ENCODE results near the gene NOB1.

NOB1 gene

GRCh38 chr16:69727916-69728270 is 26.8 kb downstream of the NOB1 start:
- DNase-seq, result no peak
- Histone ChIP-seq H3K27ac (peak overlapping the region; percentile 87), H3K27me3 (replicated peaks) (no peaks in the 10 kb centered on the region), H3K4me3 (ENCODE audit: low read depth, low read length) (no peak overlapping the region), H3K36me3 (replicated peaks) (no peaks in the 10 kb centered on the region)
- TF ChIP-seq, protein P1, sequence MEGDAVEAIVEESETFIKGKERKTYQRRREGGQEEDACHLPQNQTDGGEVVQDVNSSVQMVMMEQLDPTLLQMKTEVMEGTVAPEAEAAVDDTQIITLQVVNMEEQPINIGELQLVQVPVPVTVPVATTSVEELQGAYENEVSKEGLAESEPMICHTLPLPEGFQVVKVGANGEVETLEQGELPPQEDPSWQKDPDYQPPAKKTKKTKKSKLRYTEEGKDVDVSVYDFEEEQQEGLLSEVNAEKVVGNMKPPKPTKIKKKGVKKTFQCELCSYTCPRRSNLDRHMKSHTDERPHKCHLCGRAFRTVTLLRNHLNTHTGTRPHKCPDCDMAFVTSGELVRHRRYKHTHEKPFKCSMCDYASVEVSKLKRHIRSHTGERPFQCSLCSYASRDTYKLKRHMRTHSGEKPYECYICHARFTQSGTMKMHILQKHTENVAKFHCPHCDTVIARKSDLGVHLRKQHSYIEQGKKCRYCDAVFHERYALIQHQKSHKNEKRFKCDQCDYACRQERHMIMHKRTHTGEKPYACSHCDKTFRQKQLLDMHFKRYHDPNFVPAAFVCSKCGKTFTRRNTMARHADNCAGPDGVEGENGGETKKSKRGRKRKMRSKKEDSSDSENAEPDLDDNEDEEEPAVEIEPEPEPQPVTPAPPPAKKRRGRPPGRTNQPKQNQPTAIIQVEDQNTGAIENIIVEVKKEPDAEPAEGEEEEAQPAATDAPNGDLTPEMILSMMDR (IDR thresholded peaks at IDR 0.05; ENCODE audit: low read depth, low read length, missing control alignments), result no peak
- in situ Hi-C loops (cut with HindIII; ENCODE audit: low pct_ligation_motif_present, low sequenced_read_pairs), result no loop called here

DNA sequence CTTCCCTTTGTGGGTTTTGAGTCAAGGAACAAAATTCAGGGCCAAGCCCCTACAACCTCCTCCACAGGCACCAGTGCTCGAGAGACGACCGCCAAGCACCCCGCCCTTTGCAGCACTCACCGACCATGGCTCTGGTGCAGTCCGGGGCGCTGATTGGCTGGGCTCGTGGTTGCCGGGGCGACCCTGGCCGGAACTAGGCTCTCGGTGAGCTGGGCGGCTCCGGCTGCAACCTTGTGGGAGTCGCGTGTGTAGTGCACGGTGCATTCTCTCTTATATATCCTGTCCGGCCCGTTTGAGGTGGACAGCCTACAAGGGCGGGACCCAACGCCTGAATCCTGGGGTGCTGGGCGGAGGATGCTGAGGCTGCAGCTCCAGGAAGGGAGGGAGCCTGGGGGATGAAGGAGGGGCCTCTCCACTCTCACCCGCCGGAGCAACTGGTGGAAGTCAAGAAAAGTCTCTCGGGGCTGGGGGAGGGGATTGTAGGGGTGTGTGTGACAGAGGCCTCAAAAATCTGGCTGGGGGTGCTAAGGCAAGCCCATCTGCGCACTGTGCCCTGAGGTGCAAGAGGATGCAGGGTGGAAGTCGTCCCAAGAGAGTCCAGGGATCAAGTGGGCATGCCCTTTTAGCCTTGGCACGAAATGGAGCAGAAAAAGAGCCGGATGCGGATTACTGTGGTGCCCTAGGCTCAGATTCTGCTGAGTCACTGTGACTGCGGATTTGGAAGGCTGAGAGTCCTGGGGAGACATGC is 28.2 kb downstream of the NOB1 start, which contains the start of gene NQO1:
NQO1 (minus strand) TSS at position 248 of the 748 bp plus-strand sequence; CDS start at position 127, 121 bp downstream.
- Histone ChIP-seq H3K36me3 (replicated peaks) (no peaks in the 10 kb centered on the region), H3K27me3 (replicated peaks) (no peaks in the 10 kb centered on the region), H3K27ac (peak within 1 kb of the TSS; percentile 87), H3K4me3 (ENCODE audit: low read depth, low read length) (peak within 1 kb of the TSS; percentile 67)
- TF ChIP-seq, protein P1 (IDR thresholded peaks at IDR 0.05; ENCODE audit: low read depth, low read length, missing control alignments), result no peak
- DNase-seq, result peak; percentile 96
- in situ Hi-C loops (cut with HindIII; ENCODE audit: low pct_ligation_motif_present, low sequenced_read_pairs), result no loop called here

DNA sequence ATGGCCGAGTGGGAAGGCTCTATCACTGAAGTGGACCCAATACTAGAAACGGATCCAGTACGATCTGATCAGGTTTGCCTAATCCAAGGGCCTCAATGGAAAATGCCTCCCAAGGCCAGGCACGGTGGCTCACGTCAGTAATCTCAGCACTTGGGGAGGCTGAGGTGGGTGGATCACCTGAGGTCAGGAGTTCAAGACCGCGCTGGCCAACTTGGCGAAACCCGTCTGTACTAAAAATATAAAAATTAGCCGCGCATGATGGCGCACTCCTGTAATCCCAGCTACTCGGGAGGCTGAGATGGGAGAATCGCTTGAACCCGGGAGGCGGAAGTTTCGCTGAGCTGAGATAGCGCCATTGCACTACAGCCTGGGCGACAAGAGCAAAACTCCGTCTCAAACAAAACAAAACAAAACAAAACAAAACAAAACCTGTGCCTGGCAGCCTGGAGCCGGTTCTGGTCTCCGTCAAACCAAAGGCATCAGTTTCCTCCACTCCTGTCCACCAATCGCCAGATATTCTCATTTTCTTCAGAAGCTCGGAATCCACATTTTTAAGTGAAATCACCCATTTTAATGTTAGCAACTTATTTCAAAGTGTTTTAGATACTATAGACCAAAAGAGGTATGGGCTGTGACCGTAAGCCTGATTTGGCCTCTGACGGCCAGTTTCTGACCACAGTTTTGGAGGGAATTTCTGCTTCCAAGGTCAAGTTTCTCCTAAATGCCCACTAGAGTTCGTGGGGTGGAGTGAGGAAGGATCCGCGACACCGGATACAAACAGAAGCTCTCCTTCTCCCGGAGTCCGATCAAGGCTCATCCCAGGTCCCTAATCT is 29.0 kb downstream of the NOB1 start:
- no peak for DNase-seq
- peak overlapping the region; percentile 67 for H3K4me3 ChIP-seq (ENCODE audit: low read depth, low read length)
- H3K27ac ChIP-seq, result peak overlapping the region; percentile 87
- H3K36me3 ChIP-seq (replicated peaks), result no peaks in the 10 kb centered on the region
- in situ Hi-C loops (cut with HindIII; ENCODE audit: low pct_ligation_motif_present, low sequenced_read_pairs), result no loop called here
- H3K27me3 ChIP-seq (replicated peaks), result no peaks in the 10 kb centered on the region
- TF ChIP-seq, protein P1 (IDR thresholded peaks at IDR 0.05; ENCODE audit: low read depth, low read length, missing control alignments), result no peak

DNA sequence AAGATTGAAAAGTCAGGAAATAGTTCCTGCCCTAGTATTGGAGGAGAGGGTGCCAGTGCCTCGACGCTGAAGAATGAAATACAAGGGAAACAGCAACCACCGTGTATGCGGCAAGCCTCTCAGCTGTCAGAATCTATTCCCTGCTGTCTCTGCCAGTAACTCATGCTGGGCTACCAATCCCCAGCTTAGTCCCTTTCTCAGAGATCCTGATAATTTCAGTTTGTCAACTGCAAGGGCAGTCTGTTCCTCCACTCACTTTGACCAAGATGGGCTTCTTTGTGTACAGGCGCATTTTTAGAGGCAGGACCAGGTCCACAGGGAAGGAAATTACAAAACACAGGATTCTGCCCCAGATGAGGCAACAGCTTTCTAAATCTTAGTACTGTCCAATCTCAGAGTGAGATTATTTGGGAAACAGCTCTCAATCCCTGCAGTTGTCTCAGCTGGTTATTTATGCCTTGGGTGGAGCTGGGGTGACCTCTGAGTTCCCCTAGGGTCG is 29.7 kb downstream of the NOB1 start:
- in situ Hi-C loops (cut with HindIII; ENCODE audit: low pct_ligation_motif_present, low sequenced_read_pairs), result no loop called here
- no peaks in the 10 kb centered on the region for H3K27me3 ChIP-seq (replicated peaks)
- DNase-seq, result no peak
- TF ChIP-seq, protein P1 (IDR thresholded peaks at IDR 0.05; ENCODE audit: low read depth, low read length, missing control alignments), result no peak
- no peaks in the 10 kb centered on the region for H3K36me3 ChIP-seq (replicated peaks)
- peak overlapping the region; percentile 67 for H3K4me3 ChIP-seq (ENCODE audit: low read depth, low read length)
- H3K27ac ChIP-seq, result no peak overlapping the region

DNA sequence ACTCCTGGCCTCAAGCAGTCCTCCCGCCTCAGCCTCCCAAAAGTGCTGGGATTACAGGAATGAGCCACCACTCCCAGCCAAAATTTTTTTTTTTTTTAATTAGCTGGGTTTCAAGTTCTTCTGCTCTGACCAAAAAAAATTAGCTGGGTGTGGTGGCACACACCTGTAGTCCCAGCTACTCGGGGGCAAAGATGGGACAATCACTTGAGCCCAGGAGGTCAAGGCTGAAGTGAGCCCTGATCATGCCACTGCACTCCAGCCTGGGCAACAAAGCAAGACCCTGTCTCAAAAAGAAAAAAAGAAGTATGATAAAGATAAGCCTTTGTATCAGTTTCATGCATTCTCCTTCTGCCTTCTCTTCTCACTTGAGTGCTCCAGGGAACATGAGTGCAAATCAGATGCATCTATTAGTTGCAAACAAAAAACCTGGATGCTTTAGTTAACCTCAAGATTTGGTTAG is 30.3 kb downstream of the NOB1 start:
- Histone ChIP-seq H3K27me3 (replicated peaks) (no peaks in the 10 kb centered on the region), H3K36me3 (replicated peaks) (peaks cover 3% of the 10 kb centered on the region), H3K4me3 (ENCODE audit: low read depth, low read length) (no peak overlapping the region), H3K27ac (no peak overlapping the region)
- TF ChIP-seq, protein P1 (IDR thresholded peaks at IDR 0.05; ENCODE audit: low read depth, low read length, missing control alignments), result no peak
- DNase-seq, result no peak
- in situ Hi-C loops (cut with HindIII; ENCODE audit: low pct_ligation_motif_present, low sequenced_read_pairs), result no loop called here
